Ascending aorta (tissue), 2 donors: ENCODE data around the gene PCNX4. TPM values are rescaled to one million over a fixed set of nuclear protein-coding genes. Genes with fewer than 3 reads are reported as not detected.

Experiments used
- DNase-seq, 2 donors: peaks; one replicate each; pipeline ENCODE4 v3.0.0-alpha.2; 2019; ENCODE audit warnings: low spot score in 2 of 2
- H3K27ac ChIP-seq, 2 donors: fragments of 200-600 bp; sonication (generic); one replicate each; pipeline ENCODE4 v1.5.1; 2016 to 2017; ENCODE audit warnings: mild to moderate bottlenecking in 1 of 2
- H3K27me3 ChIP-seq: fragments of 200-600 bp; sonication (generic); one replicate; pipeline ENCODE4 v1.5.1; 2017
- H3K36me3 ChIP-seq, 2 donors: fragments of 200-600 bp; sonication (generic); one replicate each; pipeline ENCODE4 v1.5.1; 2016
- H3K4me1 ChIP-seq, 2 donors: fragments of 200-600 bp; sonication (generic); one replicate each; pipeline ENCODE4 v1.5.1; 2016 to 2017; ENCODE audit warnings: mild to moderate bottlenecking in 1 of 2
- H3K4me3 ChIP-seq, 2 donors: fragments of 200-600 bp; sonication (generic); one replicate each; pipeline ENCODE4 v1.5.1; 2016 to 2017; ENCODE audit warnings: mild to moderate bottlenecking in 1 of 2
- H3K9me3 ChIP-seq, 2 donors: fragments of 200-600 bp; sonication (generic); one replicate each; pipeline ENCODE4 v1.5.1; 2016
- intact Hi-C: fragments of 100-400 bp; cut with DNase I; formaldehyde crosslinking; loops from one replicate; pipeline ENCODE4 v1.15.1; 2023
- total RNA-seq: library from RNA; depleted of rRNA; stranded (reverse); fragments of >200 nt; gene quantifications from one replicate; pipeline ENCODE4 v1.1.0, GENCODE V29; 2016
- TF ChIP-seq, protein P1 (sequence below), 3 experiments: fragments of 200-600 bp in 2 of 3; fragments of 450-650 bp in 1 of 3; sonication (generic) in 2 of 3; IDR thresholded peaks; one replicate each; pipeline ENCODE4 v1.5.1; 2016 to 2019; ENCODE audit warnings: antibody characterized with exemption in 3 of 3, mild to moderate bottlenecking in 1 of 3, moderate library complexity in 1 of 3

The PCNX4 gene
- total RNA-seq, 1 donor from 2014 or later = 47.8 TPM

DNA sequence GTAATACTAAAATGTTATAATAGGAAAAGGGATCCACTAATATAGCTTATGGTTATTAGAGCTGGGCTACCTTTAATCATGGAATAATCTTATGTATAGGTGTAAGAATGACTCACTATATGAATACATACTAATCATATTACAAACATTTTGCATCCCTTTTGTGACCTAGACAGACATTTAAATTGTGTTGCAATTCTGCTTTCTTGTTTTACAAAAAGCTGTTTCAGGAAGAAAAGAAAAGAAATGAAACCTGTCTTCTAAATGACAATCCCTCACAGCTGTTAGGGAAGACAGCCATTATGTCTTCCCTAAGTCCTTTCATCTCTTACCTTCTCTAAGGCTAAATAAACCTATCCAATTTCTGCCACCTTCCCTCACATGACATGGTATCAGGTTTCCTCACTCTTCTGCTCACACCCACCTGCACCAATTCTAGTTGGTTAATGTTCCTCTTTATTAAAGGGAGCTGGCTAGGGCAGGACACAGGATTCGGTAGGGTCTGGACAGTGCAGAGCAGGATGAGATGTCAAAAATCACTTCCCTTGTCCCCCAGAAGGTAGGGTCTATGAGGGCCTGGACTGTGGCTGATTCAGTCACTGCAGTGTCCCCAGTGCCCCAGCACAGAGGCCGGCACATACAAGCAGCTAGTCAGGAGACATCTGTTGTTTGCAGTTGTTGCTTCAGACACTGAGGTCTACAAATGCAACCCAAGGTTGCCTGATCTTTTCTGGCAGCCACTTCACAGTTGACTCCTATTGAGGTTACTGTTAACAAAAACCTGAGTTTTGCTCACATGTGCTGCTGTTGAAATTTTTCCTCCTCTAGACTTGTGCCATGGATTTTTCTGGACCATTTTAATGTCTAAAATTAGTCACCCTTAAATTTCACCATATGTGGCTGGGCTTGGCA lies 69.7 kb downstream of the PCNX4 start:
- peaks cover 0 to 32% of the 10 kb centered on the region in 2 donors for H3K4me1 ChIP-seq
- H3K27me3 ChIP-seq = no peaks in the 10 kb centered on the region
- peak in 1 of 2 donors; percentile 68 for DNase-seq
- no peak overlapping the region for H3K4me3 ChIP-seq
- intact Hi-C loops = loop anchor here (10.0 kb wide), 3 partner anchors 477 to 1113 kb away; no protein-coding TSS in a partner anchor
- TF ChIP-seq, protein P1, sequence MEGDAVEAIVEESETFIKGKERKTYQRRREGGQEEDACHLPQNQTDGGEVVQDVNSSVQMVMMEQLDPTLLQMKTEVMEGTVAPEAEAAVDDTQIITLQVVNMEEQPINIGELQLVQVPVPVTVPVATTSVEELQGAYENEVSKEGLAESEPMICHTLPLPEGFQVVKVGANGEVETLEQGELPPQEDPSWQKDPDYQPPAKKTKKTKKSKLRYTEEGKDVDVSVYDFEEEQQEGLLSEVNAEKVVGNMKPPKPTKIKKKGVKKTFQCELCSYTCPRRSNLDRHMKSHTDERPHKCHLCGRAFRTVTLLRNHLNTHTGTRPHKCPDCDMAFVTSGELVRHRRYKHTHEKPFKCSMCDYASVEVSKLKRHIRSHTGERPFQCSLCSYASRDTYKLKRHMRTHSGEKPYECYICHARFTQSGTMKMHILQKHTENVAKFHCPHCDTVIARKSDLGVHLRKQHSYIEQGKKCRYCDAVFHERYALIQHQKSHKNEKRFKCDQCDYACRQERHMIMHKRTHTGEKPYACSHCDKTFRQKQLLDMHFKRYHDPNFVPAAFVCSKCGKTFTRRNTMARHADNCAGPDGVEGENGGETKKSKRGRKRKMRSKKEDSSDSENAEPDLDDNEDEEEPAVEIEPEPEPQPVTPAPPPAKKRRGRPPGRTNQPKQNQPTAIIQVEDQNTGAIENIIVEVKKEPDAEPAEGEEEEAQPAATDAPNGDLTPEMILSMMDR (IDR thresholded peaks at IDR 0.05) = no peak
- H3K9me3 ChIP-seq = no peaks in the 10 kb centered on the region
- no peaks in the 10 kb centered on the region for H3K36me3 ChIP-seq
- peak overlapping the region; percentile 46 to 66 for H3K27ac ChIP-seq

DNA sequence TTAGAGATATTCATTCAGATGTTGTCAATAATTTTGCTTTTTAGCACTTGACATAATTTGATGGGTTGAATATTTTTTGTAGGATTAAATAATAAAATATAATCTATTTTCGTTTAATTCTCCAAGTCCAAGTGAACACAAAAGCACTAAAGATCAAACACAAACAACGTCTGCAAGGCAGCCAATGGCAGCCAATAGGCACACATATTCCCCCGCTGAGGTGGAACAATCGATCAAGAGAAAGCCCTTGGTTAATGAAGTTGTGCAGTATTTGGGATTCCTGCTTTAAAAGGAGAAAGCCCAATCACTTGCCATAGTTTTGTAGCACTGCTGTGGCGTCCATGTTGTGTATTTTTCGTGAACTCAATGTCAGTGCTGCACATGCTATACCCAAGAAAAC lies 72.0 kb downstream of the PCNX4 start:
- Histone ChIP-seq H3K36me3 (no peaks in the 10 kb centered on the region), H3K4me3 (peak overlapping the region; percentile 5 to 92), H3K9me3 (no peaks in the 10 kb centered on the region), H3K4me1 (peaks cover 0 to 28% of the 10 kb centered on the region in 2 donors), H3K27ac (peak overlapping the region; percentile 9 to 97), H3K27me3 (no peaks in the 10 kb centered on the region)
- no peak for DNase-seq
- TF ChIP-seq, protein P1 (IDR thresholded peaks at IDR 0.05) = no peak
- intact Hi-C loops = loop anchor here (2.0 to 10.0 kb wide), 4 partner anchors 85 to 1111 kb away; partner anchors contain the start of gene PPM1A

DNA sequence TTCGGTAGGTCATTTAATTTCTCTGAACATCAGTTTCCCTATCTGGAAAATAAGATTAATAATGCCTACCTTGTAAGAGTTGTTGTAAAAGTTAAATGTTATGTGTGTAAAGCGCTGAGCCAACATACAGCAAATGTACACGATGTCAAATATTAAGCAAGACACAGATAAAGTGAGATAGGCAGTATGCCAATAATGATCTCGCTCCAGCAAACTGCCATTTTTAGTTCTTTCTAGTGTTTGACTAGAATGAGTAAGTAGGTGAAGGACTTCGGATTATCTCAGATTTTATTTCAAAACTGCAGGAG lies 72.6 kb downstream of the PCNX4 start:
- intact Hi-C loops = loop anchor here (2.0 to 10.0 kb wide), 4 partner anchors 84 to 1110 kb away; partner anchors contain the start of gene PPM1A
- Histone ChIP-seq H3K27ac (peak overlapping the region; percentile 93 to 97), H3K27me3 (no peaks in the 10 kb centered on the region), H3K4me1 (peaks cover 0 to 26% of the 10 kb centered on the region in 2 donors), H3K36me3 (no peaks in the 10 kb centered on the region), H3K9me3 (no peaks in the 10 kb centered on the region), H3K4me3 (peak overlapping the region; percentile 75 to 92)
- DNase-seq = no peak
- TF ChIP-seq, protein P1 (IDR thresholded peaks at IDR 0.05) = no peak

DNA sequence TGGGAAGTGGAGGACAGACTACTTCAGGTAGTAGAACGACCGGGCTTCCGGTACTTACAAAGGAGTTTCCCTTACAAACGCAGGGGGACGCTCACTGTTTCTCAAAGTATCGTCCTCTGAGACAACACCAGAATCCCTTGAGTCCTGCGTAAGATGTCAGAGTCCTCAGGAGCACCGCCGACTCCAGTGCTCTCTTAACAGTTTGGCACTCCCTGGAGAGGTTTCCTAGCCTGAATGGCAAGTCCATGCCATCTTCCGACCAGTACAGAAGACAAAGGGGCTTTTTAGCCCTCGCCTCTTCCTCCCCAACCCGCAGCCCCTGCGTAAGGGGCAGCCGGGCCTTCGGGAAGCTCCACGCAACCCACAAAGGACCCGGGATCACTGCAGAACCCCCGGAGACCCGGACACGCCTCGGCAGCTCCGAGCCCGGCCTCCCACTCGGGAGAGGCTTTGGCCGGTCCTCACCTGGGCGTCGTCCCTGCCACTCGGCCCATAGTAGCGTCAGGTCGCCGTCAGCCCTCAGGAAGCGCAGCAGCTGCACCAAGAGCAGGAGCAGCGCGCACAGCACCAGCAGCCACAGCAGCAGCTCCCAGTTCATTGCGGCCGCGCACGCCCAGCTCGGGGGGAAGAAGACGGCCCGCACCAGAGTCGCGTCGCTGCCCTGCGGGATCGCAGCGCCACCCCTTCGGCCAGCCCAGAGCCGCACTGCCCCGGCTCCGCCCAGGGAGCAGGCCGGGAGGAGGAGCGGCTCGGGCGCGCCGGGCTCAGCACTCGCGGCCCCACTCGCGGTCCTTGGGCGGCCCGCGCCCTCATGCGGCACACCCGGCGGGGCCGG lies 73.2 kb downstream of the PCNX4 start, which contains the start of gene DHRS7:
TSS of gene DHRS7 (minus strand) at position 687 of the 835 bp plus-strand sequence. CDS start at position 598, 89 bp downstream.
- Histone ChIP-seq H3K36me3 (no peaks in the 10 kb centered on the region), H3K9me3 (no peaks in the 10 kb centered on the region), H3K4me1 (peaks cover 0 to 25% of the 10 kb centered on the region in 2 donors), H3K27ac (peak within 1 kb of the TSS; percentile 93 to 97), H3K4me3 (peak within 1 kb of the TSS; percentile 75 to 92), H3K27me3 (no peaks in the 10 kb centered on the region)
- DNase-seq = peak; percentile 39 to 90
- intact Hi-C loops = loop anchor here (1.0 to 10.0 kb wide), 6 partner anchors 74 to 1110 kb away; partner anchors contain the start of genes PCNX4 and PPM1A
- TF ChIP-seq, protein P1 (IDR thresholded peaks at IDR 0.05) = peak in 2 of 3 experiments; percentile 51 to 59

DNA sequence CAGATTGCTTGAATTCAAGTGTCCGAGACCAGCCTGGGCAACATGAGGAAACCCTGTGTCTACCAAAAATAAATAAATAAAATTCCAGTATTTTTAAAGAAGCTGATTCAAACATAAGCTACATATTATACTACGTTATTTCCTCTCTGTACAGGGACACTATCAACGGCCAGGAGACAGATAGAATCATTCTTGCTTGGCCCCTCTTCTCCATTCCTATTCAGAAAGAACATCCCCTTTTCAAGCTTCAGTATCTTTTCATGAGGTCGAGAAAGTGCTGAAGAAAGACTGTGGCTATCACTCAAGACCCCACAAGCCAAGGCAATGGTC lies 73.8 kb downstream of the PCNX4 start:
- intact Hi-C loops = loop anchor here (1.0 to 10.0 kb wide), 6 partner anchors 74 to 1109 kb away; partner anchors contain the start of genes PCNX4 and PPM1A
- no peak for DNase-seq
- peak overlapping the region; percentile 93 to 97 for H3K27ac ChIP-seq
- H3K27me3 ChIP-seq = no peaks in the 10 kb centered on the region
- TF ChIP-seq, protein P1 (IDR thresholded peaks at IDR 0.05) = peak in 1 of 3 experiments; percentile 18
- H3K4me1 ChIP-seq = peaks cover 0 to 23% of the 10 kb centered on the region in 2 donors
- H3K4me3 ChIP-seq = peak overlapping the region; percentile 75 to 92
- no peaks in the 10 kb centered on the region for H3K36me3 ChIP-seq
- H3K9me3 ChIP-seq = no peaks in the 10 kb centered on the region
